MCF 10A (cell line): ENCODE measurements around the gene YWHAE. TPM values are rescaled to one million over a fixed set of nuclear protein-coding genes. Genes with fewer than 3 reads are reported as not detected.

Experiments used
- BruUV-seq: library from RNA; stranded (reverse); fragments of 400-500 nt; replicated peaks from 2 replicates; lab custom pipeline; 2021; lab: Mats Ljungman, UMichigan
- CTCF ChIA-PET: fragments of 300-600 bp; sonication (Branson Sonifier 250); formaldehyde crosslinking; extraction: SDS; loops from one replicate; lab custom pipeline; 2021; ENCODE audit warnings: antibody characterized with exemption, inconsistent platforms; lab: Yijun Ruan, JAX
- POLR2A ChIA-PET: fragments of 300-600, 350-650 bp; sonication (Branson Sonifier 250); formaldehyde crosslinking; extraction: SDS; loops from one replicate; lab custom pipeline; 2020; ENCODE audit warnings: antibody characterized with exemption, inconsistent platforms; lab: Yijun Ruan, JAX
- DNase-seq: peaks from one replicate; pipeline ENCODE4 v3.0.0-alpha.2; 2018; ENCODE audit not compliant: unreplicated experiment
- H3K27ac Mint-ChIP-seq: one replicate; pipeline ENCODE4 v1.8.0; 2022; ENCODE audit warnings: mild to moderate bottlenecking, low read depth, mixed read lengths; ENCODE audit not compliant: unreplicated experiment
- H3K27me3 Mint-ChIP-seq: one replicate; pipeline ENCODE4 v1.8.0; 2022; ENCODE audit warnings: mixed read lengths; ENCODE audit not compliant: insufficient read depth, unreplicated experiment
- H3K36me3 Mint-ChIP-seq: one replicate; pipeline ENCODE4 v1.8.0; 2022; ENCODE audit warnings: mild to moderate bottlenecking, moderate library complexity, mixed read lengths; ENCODE audit not compliant: insufficient read depth, unreplicated experiment
- H3K4me1 Mint-ChIP-seq: one replicate; pipeline ENCODE4 v1.8.0; 2022; ENCODE audit warnings: mixed read lengths; ENCODE audit not compliant: insufficient read depth, unreplicated experiment
- H3K4me3 Mint-ChIP-seq: one replicate; pipeline ENCODE4 v1.8.0; 2022; ENCODE audit warnings: mild to moderate bottlenecking, moderate library complexity, mixed read lengths; ENCODE audit not compliant: unreplicated experiment
- H3K9me3 Mint-ChIP-seq: one replicate; pipeline ENCODE4 v1.8.0; 2022; ENCODE audit warnings: mixed read lengths; ENCODE audit not compliant: unreplicated experiment
- CTCF ChIP-seq: fragments of 200-600 bp; IDR thresholded peaks from one replicate; pipeline ENCODE4 v1.8.0; 2022; ENCODE audit warnings: antibody characterized with exemption, mild to moderate bottlenecking; ENCODE audit not compliant: unreplicated experiment
- intact Hi-C: fragments of 100-400 bp; cut with micrococcal nuclease; formaldehyde crosslinking; loops from 2 replicates; pipeline ENCODE4 v1.14.1; 2022
- total RNA-seq: library from RNA; stranded (reverse); gene quantifications from 2 replicates; pipeline ENCODE4 v1.2.3, GENCODE V29; 2022

The YWHAE gene
- total RNA-seq, 1 experiment from 2014 or later, result 813 TPM

- TF ChIP-seq CTCF, result no peak
- H3K36me3 Mint-ChIP-seq, result no peaks in the 10 kb centered on the region
- no peaks in the 10 kb centered on the region for H3K9me3 Mint-ChIP-seq
- POLR2A ChIA-PET, result interaction anchor here (0.7 kb wide), 1 partner anchor 176 kb away, joined by 3 read pairs; no protein-coding TSS in a partner anchor
- H3K4me3 Mint-ChIP-seq, result no peak overlapping the region
- BruUV-seq, result no TSS peak
- no peaks in the 10 kb centered on the region for H3K4me1 Mint-ChIP-seq
- H3K27me3 Mint-ChIP-seq, result peaks cover 15% of the 10 kb centered on the region
- intact Hi-C loops, result no loop called here
- DNase-seq, result no peak
- H3K27ac Mint-ChIP-seq, result no peak overlapping the region
- CTCF ChIA-PET, result no interaction called here
Measured at GRCh38 chr17:1304522-1304921, 95.5 kb downstream of the YWHAE start.

DNA sequence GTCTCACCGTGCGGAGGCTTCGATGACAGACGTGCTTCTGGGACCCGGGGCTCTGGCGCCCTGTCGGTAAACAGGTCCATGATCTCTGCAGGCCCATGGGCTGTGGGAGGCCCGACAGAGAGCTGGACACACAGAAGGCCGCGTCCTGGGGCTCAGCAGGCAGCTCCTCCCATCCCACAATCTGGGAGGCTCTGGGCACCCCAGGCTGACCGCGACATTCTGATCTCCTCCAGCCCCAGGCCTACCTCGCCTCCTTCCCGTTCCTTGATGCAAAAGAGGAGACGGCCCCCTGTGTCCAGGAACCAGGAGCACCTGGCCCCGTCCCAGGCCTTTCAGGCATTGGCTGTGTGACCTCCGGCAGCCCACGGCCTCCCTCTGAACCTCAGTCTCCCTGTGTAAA lies 97.3 kb downstream of the YWHAE start:
- H3K4me1 Mint-ChIP-seq, result no peaks in the 10 kb centered on the region

GRCh38 chr17:1301546-1301945 lies 98.5 kb downstream of the YWHAE start:
- no TSS peak for BruUV-seq
- H3K36me3 Mint-ChIP-seq, result no peaks in the 10 kb centered on the region
- intact Hi-C loops, result no loop called here

More for the DNA sequence above, 97.3 kb downstream of the YWHAE start:
- CTCF ChIA-PET, result no interaction called here
- TF ChIP-seq CTCF, result no peak
- H3K4me3 Mint-ChIP-seq, result no peak overlapping the region
- no peak for DNase-seq
- POLR2A ChIA-PET, result no interaction called here
- no peaks in the 10 kb centered on the region for H3K36me3 Mint-ChIP-seq
- intact Hi-C loops, result no loop called here
- H3K27ac Mint-ChIP-seq, result no peak overlapping the region
- H3K27me3 Mint-ChIP-seq, result peaks cover 16% of the 10 kb centered on the region
- H3K9me3 Mint-ChIP-seq, result no peaks in the 10 kb centered on the region
- BruUV-seq, result no TSS peak

GRCh38 chr17:1300371-1300905 lies 99.6 kb downstream of the YWHAE start:
- no peak overlapping the region for H3K27ac Mint-ChIP-seq
- TF ChIP-seq CTCF, result no peak
- DNase-seq, result no peak
- no TSS peak for BruUV-seq
- peaks cover 13% of the 10 kb centered on the region for H3K27me3 Mint-ChIP-seq
- H3K9me3 Mint-ChIP-seq, result no peaks in the 10 kb centered on the region
- no peak overlapping the region for H3K4me3 Mint-ChIP-seq
- CTCF ChIA-PET, result no interaction called here
- POLR2A ChIA-PET, result no interaction called here
- intact Hi-C loops, result no loop called here
- H3K36me3 Mint-ChIP-seq, result no peaks in the 10 kb centered on the region
- H3K4me1 Mint-ChIP-seq, result no peaks in the 10 kb centered on the region

More at GRCh38 chr17:1301546-1301945, 98.5 kb downstream of the YWHAE start:
- Mint-ChIP-seq H3K4me1 (no peaks in the 10 kb centered on the region), H3K27ac (no peak overlapping the region), H3K27me3 (peaks cover 19% of the 10 kb centered on the region), H3K4me3 (no peak overlapping the region), H3K9me3 (no peaks in the 10 kb centered on the region)
- no peak for TF ChIP-seq CTCF
- DNase-seq, result no peak
- ChIA-PET POLR2A (no interaction called here), CTCF (no interaction called here)
